Measurements from ENCODE around the gene SLC24A5.

DNA sequence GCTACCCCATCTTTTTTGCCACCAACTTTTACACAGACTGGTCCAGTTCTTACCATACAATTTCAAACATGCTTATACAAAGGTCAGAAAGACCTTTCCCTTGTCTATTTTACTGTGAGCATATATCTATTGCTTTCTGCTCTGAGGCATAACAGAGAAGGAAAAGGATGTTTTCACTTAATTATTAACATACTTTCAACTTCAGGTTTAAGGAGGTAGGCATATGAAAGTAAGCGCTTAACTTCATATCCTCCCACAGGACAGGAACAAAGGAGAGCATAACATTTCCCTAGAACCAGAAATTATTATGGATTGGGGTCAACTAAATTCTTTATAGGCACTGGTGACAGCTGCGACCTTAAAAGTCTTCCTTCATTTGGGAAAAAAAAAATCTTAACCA lies 56.2 kb downstream of the SLC24A5 start:
- TF ChIP-seq HOXA7 (CRISPR knock-in tag; IDR thresholded peaks at IDR 0.05): no peak
- TF ChIP-seq, protein P1, sequence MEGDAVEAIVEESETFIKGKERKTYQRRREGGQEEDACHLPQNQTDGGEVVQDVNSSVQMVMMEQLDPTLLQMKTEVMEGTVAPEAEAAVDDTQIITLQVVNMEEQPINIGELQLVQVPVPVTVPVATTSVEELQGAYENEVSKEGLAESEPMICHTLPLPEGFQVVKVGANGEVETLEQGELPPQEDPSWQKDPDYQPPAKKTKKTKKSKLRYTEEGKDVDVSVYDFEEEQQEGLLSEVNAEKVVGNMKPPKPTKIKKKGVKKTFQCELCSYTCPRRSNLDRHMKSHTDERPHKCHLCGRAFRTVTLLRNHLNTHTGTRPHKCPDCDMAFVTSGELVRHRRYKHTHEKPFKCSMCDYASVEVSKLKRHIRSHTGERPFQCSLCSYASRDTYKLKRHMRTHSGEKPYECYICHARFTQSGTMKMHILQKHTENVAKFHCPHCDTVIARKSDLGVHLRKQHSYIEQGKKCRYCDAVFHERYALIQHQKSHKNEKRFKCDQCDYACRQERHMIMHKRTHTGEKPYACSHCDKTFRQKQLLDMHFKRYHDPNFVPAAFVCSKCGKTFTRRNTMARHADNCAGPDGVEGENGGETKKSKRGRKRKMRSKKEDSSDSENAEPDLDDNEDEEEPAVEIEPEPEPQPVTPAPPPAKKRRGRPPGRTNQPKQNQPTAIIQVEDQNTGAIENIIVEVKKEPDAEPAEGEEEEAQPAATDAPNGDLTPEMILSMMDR (IDR thresholded peaks at IDR 0.05): no peak
- TF ChIP-seq EP300 (IDR thresholded peaks at IDR 0.05): no peak
- TF ChIP-seq POLR2A (IDR thresholded peaks at IDR 0.05; ENCODE audit: low read length): no peak
